CD4-positive, alpha-beta memory T cell (primary cell): ENCODE measurements around the gene MET. TPM values are rescaled to one million over a fixed set of nuclear protein-coding genes. Genes with fewer than 3 reads are reported as not detected.

Experiments
- CTCF ChIA-PET: fragments of 350-600 bp; sonication (Branson Sonifier 250); formaldehyde crosslinking; loops from one replicate; lab custom pipeline; 2021; ENCODE audit warnings: inconsistent platforms; ENCODE audit not compliant: partially characterized antibody; lab: Charles Lee
- POLR2A ChIA-PET: fragments of 350-600 bp; sonication (Branson Sonifier 250); formaldehyde crosslinking; loops from one replicate; lab custom pipeline; 2021; ENCODE audit not compliant: partially characterized antibody; lab: Charles Lee
- DNase-seq, 5 donors: peaks; one replicate each; pipeline versions ENCODE4 v3.0.0 to v3.0.0-alpha.2; 2020 to 2022; ENCODE audit warnings: mixed read lengths in 1 of 5
- H3K27ac ChIP-seq: one replicate; pipeline ENCODE4 v1.7.0; 2013; ENCODE audit warnings: low read depth, low read length
- H3K27me3 ChIP-seq: 2 replicates; pipeline ENCODE4 v1.7.0; 2013; ENCODE audit warnings: mild to moderate bottlenecking, low read length, moderate library complexity; ENCODE audit not compliant: insufficient read depth
- H3K36me3 ChIP-seq: 2 replicates; pipeline ENCODE4 v1.7.0; 2013; ENCODE audit warnings: mild to moderate bottlenecking, low read length, moderate library complexity; ENCODE audit not compliant: insufficient read depth
- H3K4me1 ChIP-seq: 2 replicates; pipeline ENCODE4 v1.7.0; 2013; ENCODE audit warnings: mild to moderate bottlenecking, low read length, moderate library complexity; ENCODE audit not compliant: insufficient read depth
- H3K4me3 ChIP-seq, 2 donors: one replicate each; pipeline ENCODE4 v1.7.0; 2013; ENCODE audit warnings: low read length in 2 of 2, mild to moderate bottlenecking in 1 of 2
- H3K9me3 ChIP-seq, 2 donors: one replicate each; pipeline ENCODE4 v1.7.0; 2013; ENCODE audit warnings: low read length in 2 of 2, control low read depth in 1 of 2; ENCODE audit not compliant: control insufficient read depth in 1 of 2
- H3K27ac Mint-ChIP-seq, 7 donors: one replicate each; pipeline ENCODE4 v1.8.0; 2020 to 2021; ENCODE audit warnings: mixed read lengths in 7 of 7, mild to moderate bottlenecking in 6 of 7, inconsistent platforms in 3 of 7, moderate library complexity in 3 of 7
- H3K27me3 Mint-ChIP-seq, 2 donors: one replicate each; pipeline ENCODE4 v1.8.0; 2020 to 2021; ENCODE audit warnings: mixed read lengths in 2 of 2
- H3K36me3 Mint-ChIP-seq, 2 donors: one replicate each; pipeline ENCODE4 v1.8.0; 2020 to 2021; ENCODE audit warnings: mixed read lengths in 2 of 2, inconsistent platforms in 1 of 2, mild to moderate bottlenecking in 1 of 2
- H3K4me1 Mint-ChIP-seq, 4 donors: one replicate each; pipeline ENCODE4 v1.8.0; 2020 to 2021; ENCODE audit warnings: mixed read lengths in 4 of 4, mild to moderate bottlenecking in 1 of 4
- H3K4me3 Mint-ChIP-seq, 8 donors: one replicate each; pipeline ENCODE4 v1.8.0; 2020 to 2021; ENCODE audit warnings: mixed read lengths in 8 of 8, mild to moderate bottlenecking in 7 of 8, moderate library complexity in 6 of 8, inconsistent platforms in 3 of 8
- H3K9me3 Mint-ChIP-seq, 8 donors: one replicate each; pipeline ENCODE4 v1.8.0; 2020 to 2021; ENCODE audit warnings: mixed read lengths in 8 of 8, mild to moderate bottlenecking in 5 of 8, inconsistent platforms in 3 of 8, moderate library complexity in 1 of 8
- intact Hi-C: fragments of 100-400 bp; cut with micrococcal nuclease; formaldehyde crosslinking; loops from one replicate; pipeline ENCODE4 v1.15.1; 2023
- polyA plus RNA-seq, 2 donors: library from polyadenylated mRNA; unstranded; fragments of 300-500 nt; fragmentation: Illumina TruSeq; gene quantifications; one replicate each; pipeline ENCODE4 v1.2.3, GENCODE V29; 2021
- total RNA-seq, 2 experiments: library from RNA; stranded (reverse); gene quantifications; one replicate each; pipeline ENCODE4 v1.2.3, GENCODE V29; 2021

Gene MET
- total and polyA plus RNA-seq, 4 experiments from 2014 or later = 0.23 to 0.47 TPM; not detected in 2

GRCh38 chr7:116687801-116688201 lies 15.8 kb downstream of the MET start:
- POLR2A ChIA-PET = no interaction called here
- Mint-ChIP-seq H3K4me3 (no peak overlapping the region), H3K27ac (no peak overlapping the region), H3K4me1 (no peaks in the 10 kb centered on the region), H3K9me3 (peaks cover 0 to 5% (median 0%) of the 10 kb centered on the region in 8 donors), H3K36me3 (no peaks in the 10 kb centered on the region), H3K27me3 (peaks cover 14 to 21% of the 10 kb centered on the region in 2 donors)
- H3K36me3 ChIP-seq = no peaks in the 10 kb centered on the region
- no peaks in the 10 kb centered on the region for H3K27me3 ChIP-seq
- CTCF ChIA-PET = no interaction called here
- DNase-seq = no peak
- intact Hi-C loops = no loop called here
- H3K4me3 ChIP-seq = no peak overlapping the region
- no peaks in the 10 kb centered on the region for H3K4me1 ChIP-seq
- no peaks in the 10 kb centered on the region for H3K9me3 ChIP-seq
- no peak overlapping the region for H3K27ac ChIP-seq

GRCh38 chr7:116689790-116690259 lies 17.8 kb downstream of the MET start:
- Mint-ChIP-seq H3K4me1 (no peaks in the 10 kb centered on the region), H3K36me3 (no peaks in the 10 kb centered on the region), H3K27ac (no peak overlapping the region), H3K9me3 (no peaks in the 10 kb centered on the region), H3K4me3 (no peak overlapping the region), H3K27me3 (peaks cover 8 to 12% of the 10 kb centered on the region in 2 donors)
- Histone ChIP-seq H3K4me3 (no peak overlapping the region), H3K4me1 (no peaks in the 10 kb centered on the region), H3K36me3 (no peaks in the 10 kb centered on the region), H3K27ac (no peak overlapping the region), H3K27me3 (no peaks in the 10 kb centered on the region), H3K9me3 (no peaks in the 10 kb centered on the region)
- intact Hi-C loops = no loop called here
- ChIA-PET POLR2A (no interaction called here), CTCF (no interaction called here)
- DNase-seq = no peak

- no peak for DNase-seq
- Histone ChIP-seq H3K27me3 (no peaks in the 10 kb centered on the region), H3K4me1 (no peaks in the 10 kb centered on the region), H3K27ac (no peak overlapping the region), H3K9me3 (no peaks in the 10 kb centered on the region), H3K36me3 (no peaks in the 10 kb centered on the region), H3K4me3 (no peak overlapping the region)
- POLR2A ChIA-PET = no interaction called here
- CTCF ChIA-PET = no interaction called here
- H3K27ac Mint-ChIP-seq = no peak overlapping the region
- H3K36me3 Mint-ChIP-seq = no peaks in the 10 kb centered on the region
- intact Hi-C loops = no loop called here
- no peaks in the 10 kb centered on the region for H3K9me3 Mint-ChIP-seq
- H3K4me1 Mint-ChIP-seq = no peaks in the 10 kb centered on the region
- H3K27me3 Mint-ChIP-seq = peaks cover 1 to 3% of the 10 kb centered on the region in 2 donors
- H3K4me3 Mint-ChIP-seq = no peak overlapping the region
Measured at GRCh38 chr7:116691664-116692063, 19.7 kb downstream of the MET start.

- peaks cover 3 to 7% of the 10 kb centered on the region in 2 donors for H3K27me3 Mint-ChIP-seq
- no peak overlapping the region for H3K27ac Mint-ChIP-seq
- H3K4me1 Mint-ChIP-seq = no peaks in the 10 kb centered on the region
- no peak for DNase-seq
- H3K9me3 Mint-ChIP-seq = no peaks in the 10 kb centered on the region
- intact Hi-C loops = no loop called here
- Histone ChIP-seq H3K9me3 (no peaks in the 10 kb centered on the region), H3K4me1 (no peaks in the 10 kb centered on the region), H3K27ac (no peak overlapping the region), H3K4me3 (no peak overlapping the region), H3K27me3 (no peaks in the 10 kb centered on the region), H3K36me3 (no peaks in the 10 kb centered on the region)
- H3K36me3 Mint-ChIP-seq = no peaks in the 10 kb centered on the region
- ChIA-PET CTCF (no interaction called here), POLR2A (no interaction called here)
- no peak overlapping the region for H3K4me3 Mint-ChIP-seq
Measured at GRCh38 chr7:116692401-116693308, 20.7 kb downstream of the MET start.

GRCh38 chr7:116696707-116697106 lies 24.7 kb downstream of the MET start:
- H3K4me1 ChIP-seq = no peaks in the 10 kb centered on the region
- no peak overlapping the region for H3K27ac ChIP-seq
- ChIA-PET CTCF (no interaction called here), POLR2A (no interaction called here)
- H3K36me3 ChIP-seq = no peaks in the 10 kb centered on the region
- no peaks in the 10 kb centered on the region for H3K9me3 Mint-ChIP-seq
- no peaks in the 10 kb centered on the region for H3K27me3 ChIP-seq
- no peak overlapping the region for H3K4me3 ChIP-seq
- no peak overlapping the region for H3K27ac Mint-ChIP-seq
- no peaks in the 10 kb centered on the region for H3K9me3 ChIP-seq
- intact Hi-C loops = no loop called here
- H3K4me3 Mint-ChIP-seq = no peak overlapping the region
- peaks cover 4 to 10% of the 10 kb centered on the region in 2 donors for H3K27me3 Mint-ChIP-seq
- DNase-seq = no peak
- H3K4me1 Mint-ChIP-seq = no peaks in the 10 kb centered on the region
- H3K36me3 Mint-ChIP-seq = no peaks in the 10 kb centered on the region

GRCh38 chr7:116697152-116697551 lies 25.2 kb downstream of the MET start:
- Mint-ChIP-seq H3K9me3 (no peaks in the 10 kb centered on the region), H3K27ac (no peak overlapping the region), H3K4me1 (no peaks in the 10 kb centered on the region), H3K4me3 (no peak overlapping the region), H3K36me3 (no peaks in the 10 kb centered on the region), H3K27me3 (peaks cover 4 to 8% of the 10 kb centered on the region in 2 donors)
- Histone ChIP-seq H3K36me3 (no peaks in the 10 kb centered on the region), H3K27me3 (no peaks in the 10 kb centered on the region), H3K4me1 (no peaks in the 10 kb centered on the region), H3K9me3 (no peaks in the 10 kb centered on the region), H3K4me3 (no peak overlapping the region), H3K27ac (no peak overlapping the region)
- intact Hi-C loops = no loop called here
- ChIA-PET POLR2A (no interaction called here), CTCF (no interaction called here)
- DNase-seq = no peak

- no peaks in the 10 kb centered on the region for H3K4me1 ChIP-seq
- H3K9me3 Mint-ChIP-seq = no peaks in the 10 kb centered on the region
- peaks cover 4 to 10% of the 10 kb centered on the region in 2 donors for H3K27me3 Mint-ChIP-seq
- H3K4me3 ChIP-seq = no peak overlapping the region
- no peaks in the 10 kb centered on the region for H3K36me3 Mint-ChIP-seq
- H3K27ac Mint-ChIP-seq = no peak overlapping the region
- H3K27ac ChIP-seq = no peak overlapping the region
- H3K4me1 Mint-ChIP-seq = no peaks in the 10 kb centered on the region
- no peaks in the 10 kb centered on the region for H3K27me3 ChIP-seq
- CTCF ChIA-PET = no interaction called here
- H3K4me3 Mint-ChIP-seq = no peak overlapping the region
- DNase-seq = no peak
- H3K36me3 ChIP-seq = no peaks in the 10 kb centered on the region
- POLR2A ChIA-PET = no interaction called here
- no peaks in the 10 kb centered on the region for H3K9me3 ChIP-seq
- intact Hi-C loops = no loop called here
Measured at GRCh38 chr7:116697761-116698160, 25.8 kb downstream of the MET start.
